K562 (cell line): ENCODE results near the gene CCR6. TPM values are rescaled to one million over a fixed set of nuclear protein-coding genes. Genes with fewer than 3 reads are reported as not detected.

Source experiments
- ATAC-seq: fragments of 200-7000 bp; cut with Tn5 transposase; 3 replicates; pipeline ENCODE4 v1.9.1; 2020; ENCODE audit warnings: moderate library complexity
- BruUV-seq: library from RNA; stranded (reverse); fragments of 400-500 nt; replicated peaks from 2 replicates; lab custom pipeline; 2021; lab: Mats Ljungman, UMichigan
- CTCF ChIA-PET: fragments of 300-600 bp; formaldehyde crosslinking; extraction: SDS; loops from one replicate; lab custom pipeline; 2021; ENCODE audit warnings: low intra/inter-chr PET ratio; lab: Yijun Ruan, JAX
- POLR2A ChIA-PET: fragments of 300-600, 350-650 bp; sonication (Branson Sonifier 250); formaldehyde crosslinking; extraction: SDS; loops from one replicate; lab custom pipeline; 2021; ENCODE audit warnings: antibody characterized with exemption, inconsistent platforms; lab: Yijun Ruan, JAX
- DNase-seq, 4 experiments: peaks; one replicate each; pipeline versions ENCODE4 v3.0.0 to v3.0.0-alpha.2; 2011 to 2018; ENCODE audit warnings: low spot score in 3 of 4, mixed read lengths in 3 of 4; ENCODE audit errors: extremely low read depth in 1 of 4
- FAIRE-seq: peaks from 2 replicates; lab custom pipeline; 2011; peaks lifted over from hg19 to GRCh38; lab: Jason Lieb, UNC
- H2AFZ ChIP-seq: 2 replicates; pipeline ENCODE4 v1.6.0; 2011; ENCODE audit warnings: low read depth, low read length, control low read depth, inconsistent platforms
- H3K27ac ChIP-seq: fragments of 200-600 bp; 3 replicates; pipeline ENCODE4 v1.8.0; 2011; ENCODE audit warnings: low read depth, mild to moderate bottlenecking, control low read depth, inconsistent platforms, low read length, moderate library complexity, mixed read lengths; ENCODE audit errors: extremely low read depth
- H3K27me3 ChIP-seq, 2 experiments: fragments of 300-600 bp in 1 of 2; 2 replicates in 1 of 2; 3 replicates in 1 of 2; pipeline versions ENCODE4 v1.6.0 to v1.8.0; 2011; ENCODE audit warnings: inconsistent platforms in 2 of 2, low read length in 2 of 2, mild to moderate bottlenecking in 1 of 2, mixed read lengths in 1 of 2, moderate library complexity in 1 of 2; ENCODE audit not compliant: control insufficient read depth in 2 of 2, insufficient read depth in 2 of 2
- H3K36me3 ChIP-seq: fragments of 300-600 bp; 3 replicates; pipeline ENCODE4 v1.8.0; 2011; ENCODE audit warnings: mild to moderate bottlenecking, low read length, inconsistent platforms; ENCODE audit not compliant: control insufficient read depth, insufficient read depth
- H3K4me1 ChIP-seq, 2 experiments: fragments of 200-600 bp in 1 of 2; replicated peaks in 1 of 2; 2 replicates in 1 of 2; 3 replicates in 1 of 2; pipeline versions ENCODE4 v1.5.1 to v1.8.0; 2011; ENCODE audit warnings: inconsistent platforms in 2 of 2, low read length in 2 of 2, mild to moderate bottlenecking in 1 of 2, mixed read lengths in 1 of 2, moderate library complexity in 1 of 2; ENCODE audit not compliant: control insufficient read depth in 2 of 2, insufficient read depth in 2 of 2
- H3K4me2 ChIP-seq: 2 replicates; pipeline ENCODE4 v1.6.1; 2011; ENCODE audit warnings: low read length, control low read depth, inconsistent platforms, mixed read lengths; ENCODE audit not compliant: insufficient read depth
- H3K4me3 ChIP-seq: fragments of 200-600 bp; sonication (generic), shearing (Covaris generic); 2 replicates; pipeline ENCODE4 v1.5.1; 2016; ENCODE audit warnings: control low read depth, inconsistent platforms
- H3K79me2 ChIP-seq: fragments of 200-600 bp; 3 replicates; pipeline ENCODE4 v1.8.0; 2011; ENCODE audit warnings: low read length, inconsistent platforms; ENCODE audit not compliant: control insufficient read depth, insufficient read depth
- H3K9ac ChIP-seq, 2 experiments: 2 replicates each; pipeline versions ENCODE4 v1.6.0 to v1.6.1; 2011; ENCODE audit warnings: low read depth in 2 of 2, low read length in 2 of 2, control low read depth in 1 of 2, inconsistent platforms in 1 of 2, mild to moderate bottlenecking in 1 of 2, mixed read lengths in 1 of 2; ENCODE audit not compliant: insufficient read depth in 1 of 2
- H3K9me1 ChIP-seq: one replicate; pipeline ENCODE4 v1.6.0; 2011; ENCODE audit warnings: inconsistent platforms, mild to moderate bottlenecking, low read length, moderate library complexity; ENCODE audit not compliant: control insufficient read depth, insufficient read depth
- H3K9me3 ChIP-seq: replicated peaks from 2 replicates; pipeline ENCODE4 v1.5.1; 2011; ENCODE audit warnings: low read depth, low read length, inconsistent platforms; ENCODE audit not compliant: control insufficient read depth, insufficient read depth
- H4K20me1 ChIP-seq: replicated peaks from 2 replicates; pipeline ENCODE4 v1.6.1; 2011; ENCODE audit warnings: low read length, inconsistent platforms, mixed read lengths; ENCODE audit not compliant: control insufficient read depth, insufficient read depth
- ARHGAP35 ChIP-seq: fragments of 450-650 bp; IDR thresholded peaks from 2 replicates; pipeline ENCODE4 v1.6.1; 2018; ENCODE audit not compliant: partially characterized antibody
- CCAR2 ChIP-seq: fragments of 200-400 bp; formaldehyde crosslinking; IDR thresholded peaks from 2 replicates; pipeline ENCODE4 v1.6.1; 2017; ENCODE audit warnings: mild to moderate bottlenecking, low read depth, low read length
- CHD4 ChIP-seq: fragments of 200-600 bp; sonication (generic); IDR thresholded peaks from 3 replicates; pipeline ENCODE4 v1.6.1; 2012; ENCODE audit warnings: low read depth, mild to moderate bottlenecking, mixed read lengths, low read length, inconsistent platforms; ENCODE audit not compliant: insufficient read depth, insufficient replicate concordance, poor library complexity, severe bottlenecking
- CREM ChIP-seq: IDR thresholded peaks from 2 replicates; pipeline ENCODE4 v1.6.1; 2014; ENCODE audit warnings: antibody characterized with exemption, low read depth
- MBD2 ChIP-seq: sonication (generic); IDR thresholded peaks from 2 replicates; pipeline ENCODE4 v1.6.1; 2016; ENCODE audit warnings: low read depth, borderline replicate concordance
- POLR2B ChIP-seq: fragments of 450-650 bp; IDR thresholded peaks from 2 replicates; pipeline ENCODE4 v1.6.1; 2018; ENCODE audit warnings: low read depth; ENCODE audit not compliant: partially characterized antibody
- RBM39 ChIP-seq: fragments of 200-400 bp; formaldehyde crosslinking; optimal IDR thresholded peaks from 2 replicates; pipeline ENCODE3; 2018; ENCODE audit warnings: low read depth, low read length
- SMAD4 ChIP-seq: fragments of 250-450 bp; sonication (Bioruptor Pico); conservative IDR thresholded peaks from 2 replicates; pipeline ENCODE4 v1.8.0; 2021; ENCODE audit warnings: inconsistent platforms, mild to moderate bottlenecking, moderate library complexity
- U2AF1 ChIP-seq: fragments of 200-400 bp; formaldehyde crosslinking; optimal IDR thresholded peaks from 2 replicates; pipeline ENCODE3; 2017; ENCODE audit warnings: mild to moderate bottlenecking, low read depth, low read length, moderate library complexity
- ZFP30 ChIP-seq: fragments of 250-450 bp; sonication (Bioruptor Pico); IDR thresholded peaks from 2 replicates; pipeline ENCODE4 v1.8.0; 2022; ENCODE audit warnings: moderate library complexity, mild to moderate bottlenecking, inconsistent platforms, borderline replicate concordance
- ZNF41 ChIP-seq: fragments of 250-450 bp; sonication (Bioruptor Pico); conservative IDR thresholded peaks from 2 replicates; pipeline ENCODE4 v1.4.0; 2020; ENCODE audit warnings: mild to moderate bottlenecking
- ZNF699 ChIP-seq: fragments of 250-450 bp; sonication (Bioruptor Pico); IDR thresholded peaks from 2 replicates; pipeline ENCODE4 v1.8.0; 2021; ENCODE audit warnings: mild to moderate bottlenecking, moderate library complexity; ENCODE audit not compliant: insufficient replicate concordance
- WGBS: fragments of 100-300 bp; shearing (Covaris generic); methylation state at CpG from one replicate; pipeline ENCODE4 v1.1.6; 2016; ENCODE audit warnings: low coverage, mixed read lengths; ENCODE audit not compliant: insufficient coverage; ENCODE audit errors: missing lambda C conversion rate; 5-methylcytosine and 5-hydroxymethylcytosine counted together
- in situ Hi-C: fragments of 300-500 bp; cut with MboI; formaldehyde crosslinking; loops from 4 replicates; pipeline ENCODE4 v1.15.0; 2018; ENCODE audit warnings: inconsistent platforms, mixed read lengths
- intact Hi-C: fragments of 100-400 bp; cut with micrococcal nuclease; formaldehyde crosslinking; loops from 2 replicates; pipeline ENCODE4 v1.14.2; 2022
- polyA plus RNA-seq, 8 experiments: library from polyadenylated mRNA; depleted of rRNA in 4 of 8; stranded (reverse) in 5 of 8; unstranded in 3 of 8; fragments of >200 nt; fragmentation: Nextera tagmentation in 2 of 8; fragmentation: Illumina TruSeq in 1 of 8; extraction: Ambion mirVana in 2 of 8; extraction: Trizol in 1 of 8; gene quantifications; 2 replicates each; pipeline versions ENCODE4 v1.2.1 to v1.2.3, GENCODE V29; 2011 to 2014; ENCODE audit warnings: inconsistent platforms in 1 of 8, missing spikeins in 1 of 8
- total RNA-seq, 7 experiments: library from RNA; depleted of rRNA in 6 of 7; stranded (reverse); fragments of >200 nt in 6 of 7; fragmentation: Illumina TruSeq in 2 of 7; extraction: Trizol in 2 of 7; gene quantifications; 2 replicates each; pipeline versions ENCODE4 v1.2.1 to v1.2.3, GENCODE V29; 2011 to 2021; ENCODE audit warnings: low replicate concordance in 1 of 7
- TF ChIP-seq, protein P1 (sequence below), 2 experiments: fragments of 450-650 bp in 1 of 2; sonication (generic) in 1 of 2; formaldehyde crosslinking in 1 of 2; IDR thresholded peaks in 1 of 2; conservative IDR thresholded peaks in 1 of 2; 2 replicates each; pipeline versions ENCODE4 v1.6.1 to v1.8.1; 2016 to 2023; ENCODE audit warnings: mild to moderate bottlenecking in 2 of 2, moderate library complexity in 2 of 2, inconsistent platforms in 1 of 2, missing genetic modification reagents in 1 of 2
- TF ChIP-seq, protein P2 (sequence below), 3 experiments: fragments of 200-800 bp in 1 of 3; fragments of 250-450 bp in 1 of 3; fragments of 450-650 bp in 1 of 3; sonication (Bioruptor Pico) in 1 of 3; sonication (Bioruptor generic) in 1 of 3; formaldehyde crosslinking in 1 of 3; IDR thresholded peaks; 2 replicates each; pipeline versions ENCODE4 v1.6.1 to v1.8.0; 2016 to 2022; ENCODE audit warnings: mild to moderate bottlenecking in 2 of 3, missing genetic modification characterization in 2 of 3, missing compliant biosample characterization in 1 of 3, moderate library complexity in 1 of 3

Gene CCR6
- total and polyA plus RNA-seq, 9 of the 15 experiments (the other 6 are each of a cell fraction or from before 2014, with no cell fraction given) = not detected

DNA sequence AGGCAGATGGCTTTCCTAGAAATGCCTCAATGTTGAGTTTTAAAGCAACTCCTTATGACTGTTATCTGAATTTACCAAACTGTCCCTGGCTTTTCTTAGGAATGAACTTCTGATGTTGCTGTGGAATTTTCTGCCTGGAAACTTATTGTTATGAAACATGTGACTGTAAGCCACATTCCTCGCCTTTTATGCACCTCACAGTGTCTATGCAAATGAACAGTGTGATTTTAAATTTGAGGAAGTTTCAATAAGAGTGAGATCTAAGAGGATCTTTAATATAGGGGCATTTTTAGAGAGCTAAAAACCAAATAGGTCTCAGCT is 2.4 kb upstream of the CCR6 start (continued):
- TF ChIP-seq U2AF1 (no peak), ARHGAP35 (no peak), CCAR2 (no peak), SMAD4 (CRISPR knock-in tag) (no peak), ZFP30 (CRISPR knock-in tag) (no peak), ZNF699 (CRISPR knock-in tag) (no peak), CREM (no peak), CHD4 (no peak), POLR2B (no peak)

DNA sequence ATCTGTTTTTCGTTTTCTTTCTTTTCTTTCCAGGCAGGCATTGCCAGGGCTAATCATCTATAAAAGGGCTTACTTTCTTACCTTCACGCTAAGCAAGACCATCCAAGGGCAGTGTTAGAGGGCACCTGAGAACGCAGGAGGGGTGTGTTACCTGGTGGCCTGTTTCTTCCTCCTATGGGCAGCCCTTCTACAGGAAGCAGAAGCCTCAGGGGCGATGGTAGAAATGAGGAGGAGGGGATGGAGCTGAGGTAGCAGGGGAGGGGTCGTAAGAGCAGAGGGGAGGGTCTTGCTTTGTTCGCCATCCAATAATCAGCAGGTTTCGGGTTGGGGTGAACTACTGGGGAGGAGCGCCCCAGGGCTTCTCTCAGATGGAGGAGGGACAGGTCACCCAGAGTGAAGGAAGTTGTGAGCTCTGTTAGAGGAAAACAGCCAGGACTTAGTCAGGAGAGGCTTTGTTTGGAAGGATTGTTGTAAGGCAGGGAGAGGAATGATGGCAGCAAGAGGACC is 1.5 kb upstream of the CCR6 start:
- Histone ChIP-seq H3K27me3 (peaks cover 2 to 29% of the 10 kb centered on the region in 2 experiments), H3K9me3 (peaks cover 2% of the 10 kb centered on the region; the same call in 1 of the 2 replicates), H2AFZ (no peak overlapping the region), H3K27ac (no peak overlapping the region), H3K9ac (no peak overlapping the region), H3K4me2 (no peak overlapping the region), H3K36me3 (no peaks in the 10 kb centered on the region), H3K9me1 (no peaks in the 10 kb centered on the region), H3K4me1 (no peaks in the 10 kb centered on the region), H4K20me1 (no peaks in the 10 kb centered on the region), H3K79me2 (no peaks in the 10 kb centered on the region), H3K4me3 (no peak overlapping the region)
- POLR2A ChIA-PET = interaction anchor here (0.6 kb wide), 1 partner anchor 10 kb away, joined by 3 read pairs; no protein-coding TSS in a partner anchor
- CTCF ChIA-PET = no interaction called here
- intact Hi-C loops (no loop called here), in situ Hi-C loops (no loop called here)
- WGBS = 1% methylated on average over 8 of the region's 8 CpGs
- FAIRE-seq (no peak), DNase-seq (no peak), ATAC-seq (no peak)
- BruUV-seq = no TSS peak
- no peak for TF ChIP-seq ZNF41 (CRISPR knock-in tag)
- TF ChIP-seq, protein P1, sequence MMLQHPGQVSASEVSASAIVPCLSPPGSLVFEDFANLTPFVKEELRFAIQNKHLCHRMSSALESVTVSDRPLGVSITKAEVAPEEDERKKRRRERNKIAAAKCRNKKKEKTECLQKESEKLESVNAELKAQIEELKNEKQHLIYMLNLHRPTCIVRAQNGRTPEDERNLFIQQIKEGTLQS (IDR thresholded peaks at IDR 0.05) = no peak
- TF ChIP-seq, protein P1 (CRISPR knock-in tag; conservative IDR thresholded peaks at IDR 0.05) = no peak
- TF ChIP-seq, protein P2, sequence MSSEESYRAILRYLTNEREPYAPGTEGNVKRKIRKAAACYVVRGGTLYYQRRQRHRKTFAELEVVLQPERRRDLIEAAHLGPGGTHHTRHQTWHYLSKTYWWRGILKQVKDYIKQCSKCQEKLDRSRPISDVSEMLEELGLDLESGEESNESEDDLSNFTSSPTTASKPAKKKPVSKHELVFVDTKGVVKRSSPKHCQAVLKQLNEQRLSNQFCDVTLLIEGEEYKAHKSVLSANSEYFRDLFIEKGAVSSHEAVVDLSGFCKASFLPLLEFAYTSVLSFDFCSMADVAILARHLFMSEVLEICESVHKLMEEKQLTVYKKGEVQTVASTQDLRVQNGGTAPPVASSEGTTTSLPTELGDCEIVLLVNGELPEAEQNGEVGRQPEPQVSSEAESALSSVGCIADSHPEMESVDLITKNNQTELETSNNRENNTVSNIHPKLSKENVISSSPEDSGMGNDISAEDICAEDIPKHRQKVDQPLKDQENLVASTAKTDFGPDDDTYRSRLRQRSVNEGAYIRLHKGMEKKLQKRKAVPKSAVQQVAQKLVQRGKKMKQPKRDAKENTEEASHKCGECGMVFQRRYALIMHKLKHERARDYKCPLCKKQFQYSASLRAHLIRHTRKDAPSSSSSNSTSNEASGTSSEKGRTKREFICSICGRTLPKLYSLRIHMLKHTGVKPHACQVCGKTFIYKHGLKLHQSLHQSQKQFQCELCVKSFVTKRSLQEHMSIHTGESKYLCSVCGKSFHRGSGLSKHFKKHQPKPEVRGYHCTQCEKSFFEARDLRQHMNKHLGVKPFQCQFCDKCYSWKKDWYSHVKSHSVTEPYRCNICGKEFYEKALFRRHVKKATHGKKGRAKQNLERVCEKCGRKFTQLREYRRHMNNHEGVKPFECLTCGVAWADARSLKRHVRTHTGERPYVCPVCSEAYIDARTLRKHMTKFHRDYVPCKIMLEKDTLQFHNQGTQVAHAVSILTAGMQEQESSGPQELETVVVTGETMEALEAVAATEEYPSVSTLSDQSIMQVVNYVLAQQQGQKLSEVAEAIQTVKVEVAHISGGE (CRISPR knock-in tag; IDR thresholded peaks at IDR 0.05) = no peak
- no peak for TF ChIP-seq RBM39
- TF ChIP-seq MBD2 = no peak
